Adipocyte (in vitro differentiated cells): ENCODE measurements around the gene TF.
A peak's percentile ranks its signal among the peaks of the same experiment; 100 is the strongest.

Experiments used
- DNase-seq: peaks from one replicate; pipeline ENCODE4 v3.0.0-alpha.2; 2015; ENCODE audit warnings: low read depth
- H3K27me3 ChIP-seq: replicated peaks from 2 replicates; pipeline ENCODE4 v1.7.0; 2013; ENCODE audit warnings: mild to moderate bottlenecking, low read length, moderate library complexity; ENCODE audit not compliant: control insufficient read depth, insufficient read depth
- H3K36me3 ChIP-seq: 2 replicates; pipeline ENCODE4 v1.7.0; 2013; ENCODE audit warnings: low read length, mild to moderate bottlenecking, moderate library complexity; ENCODE audit not compliant: control insufficient read depth, insufficient read depth, severe bottlenecking
- H3K4me1 ChIP-seq: 2 replicates; pipeline ENCODE4 v1.7.0; 2013; ENCODE audit warnings: mild to moderate bottlenecking, low read length, moderate library complexity; ENCODE audit not compliant: control insufficient read depth, insufficient read depth
- H3K4me3 ChIP-seq: 2 replicates; pipeline ENCODE4 v1.7.0; 2013; ENCODE audit warnings: mild to moderate bottlenecking, low read length, moderate library complexity
- H3K9ac ChIP-seq: 2 replicates; pipeline ENCODE4 v1.7.0; 2013; ENCODE audit warnings: mild to moderate bottlenecking, low read length, moderate library complexity
- H3K9me3 ChIP-seq: 2 replicates; pipeline ENCODE4 v1.7.0; 2013; ENCODE audit warnings: mild to moderate bottlenecking, low read length, moderate library complexity; ENCODE audit not compliant: control insufficient read depth

TF gene

GRCh38 chr3:133797396-133798105 is 51.4 kb downstream of the TF start:
- no peak overlapping the region for H3K4me3 ChIP-seq
- no peaks in the 10 kb centered on the region for H3K4me1 ChIP-seq
- DNase-seq: peak; percentile 33
- H3K27me3 ChIP-seq: no peaks in the 10 kb centered on the region
- H3K36me3 ChIP-seq: no peaks in the 10 kb centered on the region
- H3K9me3 ChIP-seq: peaks cover under 1% of the 10 kb centered on the region
- no peak overlapping the region for H3K9ac ChIP-seq

GRCh38 chr3:133799794-133800585 is 53.8 kb downstream of the TF start:
- DNase-seq: peak; percentile 39
- Histone ChIP-seq H3K9me3 (no peaks in the 10 kb centered on the region), H3K4me1 (no peaks in the 10 kb centered on the region), H3K36me3 (no peaks in the 10 kb centered on the region), H3K9ac (no peak overlapping the region), H3K27me3 (no peaks in the 10 kb centered on the region), H3K4me3 (no peak overlapping the region)

GRCh38 chr3:133803469-133803868 is 57.3 kb downstream of the TF start:
- Histone ChIP-seq H3K4me3 (no peak overlapping the region), H3K9ac (no peak overlapping the region), H3K27me3 (no peaks in the 10 kb centered on the region), H3K9me3 (no peaks in the 10 kb centered on the region), H3K4me1 (peaks cover 8% of the 10 kb centered on the region), H3K36me3 (peaks cover 11% of the 10 kb centered on the region)
- no peak for DNase-seq

- DNase-seq: no peak
- H3K4me1 ChIP-seq: peaks cover 8% of the 10 kb centered on the region
- no peak overlapping the region for H3K4me3 ChIP-seq
- H3K9ac ChIP-seq: no peak overlapping the region
- H3K27me3 ChIP-seq: no peaks in the 10 kb centered on the region
- no peaks in the 10 kb centered on the region for H3K9me3 ChIP-seq
- H3K36me3 ChIP-seq: peaks cover 22% of the 10 kb centered on the region
These were observed 58.7 kb downstream of the TF start for GRCh38 chr3:133804896-133805295.

GRCh38 chr3:133805384-133805701 is 59.1 kb downstream of the TF start:
- peak overlapping the region; percentile 90 for H3K4me3 ChIP-seq
- peak overlapping the region; percentile 87 for H3K9ac ChIP-seq
- H3K9me3 ChIP-seq: no peaks in the 10 kb centered on the region
- H3K4me1 ChIP-seq: peaks cover 8% of the 10 kb centered on the region
- H3K27me3 ChIP-seq: no peaks in the 10 kb centered on the region
- H3K36me3 ChIP-seq: peaks cover 27% of the 10 kb centered on the region
- no peak for DNase-seq

- peaks cover 32% of the 10 kb centered on the region for H3K36me3 ChIP-seq
- peak within 1 kb of the TSS; percentile 87 for H3K9ac ChIP-seq
- peak; percentile 98 for DNase-seq
- peaks cover 8% of the 10 kb centered on the region for H3K4me1 ChIP-seq
- H3K27me3 ChIP-seq: no peaks in the 10 kb centered on the region
- no peaks in the 10 kb centered on the region for H3K9me3 ChIP-seq
- peak within 1 kb of the TSS; percentile 90 for H3K4me3 ChIP-seq
These were observed 59.7 kb downstream of the TF start, which contains the start of gene SRPRB for GRCh38 chr3:133805702-133806475. SRPRB (plus strand) TSS chr3:133805815; CDS start chr3:133805849, 34 bp downstream.

GRCh38 chr3:133812872-133813271 is 66.7 kb downstream of the TF start:
- H3K9ac ChIP-seq: no peak overlapping the region
- H3K4me3 ChIP-seq: no peak overlapping the region
- H3K27me3 ChIP-seq: no peaks in the 10 kb centered on the region
- peaks cover 5% of the 10 kb centered on the region for H3K4me1 ChIP-seq
- no peaks in the 10 kb centered on the region for H3K9me3 ChIP-seq
- DNase-seq: peak; percentile 1
- H3K36me3 ChIP-seq: peaks cover 93% of the 10 kb centered on the region

- H3K4me3 ChIP-seq: no peak overlapping the region
- H3K9ac ChIP-seq: no peak overlapping the region
- peaks cover 90% of the 10 kb centered on the region for H3K36me3 ChIP-seq
- DNase-seq: no peak
- no peaks in the 10 kb centered on the region for H3K27me3 ChIP-seq
- peaks cover 5% of the 10 kb centered on the region for H3K4me1 ChIP-seq
- no peaks in the 10 kb centered on the region for H3K9me3 ChIP-seq
These were observed 69.2 kb downstream of the TF start for GRCh38 chr3:133815386-133815785.

GRCh38 chr3:133820129-133820528 is 73.9 kb downstream of the TF start:
- peaks cover 81% of the 10 kb centered on the region for H3K36me3 ChIP-seq
- H3K4me3 ChIP-seq: no peak overlapping the region
- no peak overlapping the region for H3K9ac ChIP-seq
- DNase-seq: no peak
- no peaks in the 10 kb centered on the region for H3K9me3 ChIP-seq
- peaks cover 14% of the 10 kb centered on the region for H3K4me1 ChIP-seq
- H3K27me3 ChIP-seq: no peaks in the 10 kb centered on the region

GRCh38 chr3:133820889-133821675 is 74.9 kb downstream of the TF start:
- H3K9me3 ChIP-seq: no peaks in the 10 kb centered on the region
- H3K9ac ChIP-seq: no peak overlapping the region
- H3K4me3 ChIP-seq: no peak overlapping the region
- peaks cover 72% of the 10 kb centered on the region for H3K36me3 ChIP-seq
- H3K27me3 ChIP-seq: no peaks in the 10 kb centered on the region
- peaks cover 14% of the 10 kb centered on the region for H3K4me1 ChIP-seq
- no peak for DNase-seq
